ENCODE data around the gene LRP1.

The LRP1 gene

GRCh38 chr12:57201219-57201618 is 72.9 kb downstream of the LRP1 start:
- TF ChIP-seq CTCF (IDR thresholded peaks at IDR 0.05), result no peak
- no peak overlapping the region for H3K27ac ChIP-seq
- no peak for DNase-seq (ENCODE audit: low spot score)
- no peak overlapping the region for H3K4me3 ChIP-seq

GRCh38 chr12:57201631-57202030 is 73.3 kb downstream of the LRP1 start:
- Histone ChIP-seq H3K27ac (no peak overlapping the region), H3K4me3 (no peak overlapping the region)
- DNase-seq (ENCODE audit: low spot score), result no peak
- TF ChIP-seq CTCF (IDR thresholded peaks at IDR 0.05), result no peak

- TF ChIP-seq CTCF (IDR thresholded peaks at IDR 0.05), result no peak
- no peak overlapping the region for H3K4me3 ChIP-seq
- no peak for DNase-seq (ENCODE audit: low spot score)
- no peak overlapping the region for H3K27ac ChIP-seq
Measured at GRCh38 chr12:57202321-57202720, 74.0 kb downstream of the LRP1 start.

GRCh38 chr12:57203201-57203600 is 74.9 kb downstream of the LRP1 start:
- Histone ChIP-seq H3K27ac (no peak overlapping the region), H3K4me3 (no peak overlapping the region)
- no peak for TF ChIP-seq CTCF (IDR thresholded peaks at IDR 0.05)
- DNase-seq (ENCODE audit: low spot score), result no peak

- no peak for TF ChIP-seq CTCF (IDR thresholded peaks at IDR 0.05)
- H3K4me3 ChIP-seq, result no peak overlapping the region
- H3K27ac ChIP-seq, result no peak overlapping the region
- no peak for DNase-seq (ENCODE audit: low spot score)
Measured at GRCh38 chr12:57203791-57204190, 75.5 kb downstream of the LRP1 start.

GRCh38 chr12:57204454-57204853 is 76.2 kb downstream of the LRP1 start:
- no peak for DNase-seq (ENCODE audit: low spot score)
- no peak for TF ChIP-seq CTCF (IDR thresholded peaks at IDR 0.05)
- Histone ChIP-seq H3K4me3 (no peak overlapping the region), H3K27ac (no peak overlapping the region)

GRCh38 chr12:57205186-57205585 is 76.9 kb downstream of the LRP1 start:
- TF ChIP-seq CTCF (IDR thresholded peaks at IDR 0.05), result no peak
- Histone ChIP-seq H3K27ac (no peak overlapping the region), H3K4me3 (no peak overlapping the region)
- no peak for DNase-seq (ENCODE audit: low spot score)

Measured in coronary artery (tissue), 2 donors.